C4-2B (cell line): ENCODE results near the gene DPYSL5.

Source experiments
- H3K27ac ChIP-seq: fragments of 450-650 bp; 2 replicates; pipeline ENCODE4 v1.5.1; 2017
- CTCF ChIP-seq: fragments of 450-650 bp; conservative IDR thresholded peaks from 2 replicates; pipeline ENCODE4 v1.5.1; 2017; ENCODE audit warnings: mild to moderate bottlenecking
- ZFX ChIP-seq: fragments of 450-650 bp; IDR thresholded peaks from 2 replicates; pipeline ENCODE4 v1.6.1; 2017

Gene DPYSL5

DNA sequence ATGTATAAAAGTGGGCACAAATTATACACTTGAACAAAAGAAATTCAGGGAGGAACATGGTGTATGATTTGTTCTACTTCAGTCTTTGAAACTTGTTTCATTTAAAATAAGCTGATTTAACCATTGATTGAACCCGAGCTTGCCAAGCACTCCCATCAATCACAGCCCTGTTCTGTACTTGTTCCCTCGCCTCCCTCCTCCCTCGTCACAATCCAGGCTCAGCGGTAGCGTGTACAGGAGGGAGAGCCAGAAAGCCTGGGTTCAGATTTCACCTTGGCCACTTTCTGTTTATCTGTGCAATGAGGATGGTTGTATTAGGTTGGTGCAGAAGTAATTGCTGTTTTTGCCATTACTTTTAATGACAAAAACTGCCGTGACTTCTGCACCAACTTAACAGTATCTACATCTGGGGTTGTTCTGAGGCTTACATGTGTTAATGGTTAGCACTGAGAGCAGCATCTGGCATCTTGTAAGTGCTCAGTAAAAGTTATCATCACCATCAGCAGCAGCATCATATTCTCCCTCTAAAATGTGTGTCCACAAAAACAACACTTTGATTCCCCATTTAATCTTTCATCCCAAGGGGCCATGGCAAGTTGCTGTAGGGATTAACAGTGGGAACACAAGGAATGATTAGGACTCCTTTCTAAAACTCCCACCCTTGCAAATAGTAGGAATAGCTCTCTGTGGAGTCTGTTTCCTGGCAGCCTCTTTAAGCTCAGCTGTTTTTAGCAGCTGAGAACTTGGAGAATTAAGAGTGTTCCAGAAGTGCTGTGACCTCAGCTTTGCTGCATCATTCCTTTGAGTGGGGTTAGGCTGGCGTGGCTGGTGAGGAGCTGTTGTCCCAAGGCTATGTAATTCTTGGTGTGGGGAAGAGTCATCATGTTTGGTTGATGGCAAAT is 4.7 kb downstream of the DPYSL5 start:
- H3K27ac ChIP-seq, result no peak overlapping the region
- TF ChIP-seq CTCF, result no peak
- TF ChIP-seq ZFX, result no peak

- TF ChIP-seq ZFX (no peak), CTCF (no peak)
Measured at GRCh38 chr2:26853751-26854150, 5.8 kb downstream of the DPYSL5 start.

DNA sequence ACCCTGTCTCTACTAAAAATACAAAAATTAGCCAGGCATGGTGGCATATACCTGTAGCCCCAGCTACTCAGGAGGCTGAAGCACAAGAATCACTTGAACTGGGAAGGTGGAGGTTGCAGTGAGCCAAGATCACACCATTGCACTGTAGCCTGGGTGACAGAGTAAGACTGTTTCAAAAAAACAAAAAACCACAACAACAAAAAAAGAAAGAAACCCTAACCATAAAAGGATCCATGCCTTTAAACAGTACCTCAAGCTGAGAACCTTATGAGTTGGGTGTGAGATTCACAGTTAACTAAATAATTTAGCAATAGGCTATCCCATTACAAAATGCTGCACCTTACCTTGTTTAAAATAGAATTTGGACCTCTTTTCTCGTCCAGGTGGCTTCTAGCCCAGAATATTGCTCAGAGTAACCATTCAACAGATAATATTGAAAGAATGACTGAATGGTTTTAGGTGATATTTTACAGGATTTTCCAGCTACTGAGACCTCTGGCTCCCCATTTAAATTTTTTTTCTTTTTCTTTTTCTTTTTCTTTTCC is 6.4 kb downstream of the DPYSL5 start:
- no peak for TF ChIP-seq ZFX
- no peak for TF ChIP-seq CTCF

More at GRCh38 chr2:26853751-26854150, 5.8 kb downstream of the DPYSL5 start:
- no peak overlapping the region for H3K27ac ChIP-seq

DNA sequence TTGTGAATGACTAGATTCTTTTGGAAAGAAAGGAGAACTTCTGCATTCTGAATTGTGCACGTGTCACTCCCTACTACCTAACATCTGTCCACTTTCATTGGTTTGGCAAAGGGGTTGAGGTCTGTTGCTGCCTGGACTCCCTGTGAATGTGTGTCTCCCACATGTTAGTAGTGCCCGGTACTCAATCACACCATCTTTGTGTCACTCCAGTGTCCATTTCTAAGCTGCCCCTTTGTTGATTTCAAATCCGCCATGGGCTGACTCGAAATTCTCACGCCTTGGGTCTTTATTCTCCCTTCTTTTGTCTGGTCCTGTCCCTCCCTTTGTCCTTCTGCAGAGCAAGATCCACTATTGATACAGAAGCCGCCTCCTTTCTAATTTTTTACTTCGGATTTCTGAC is 7.5 kb downstream of the DPYSL5 start:
- TF ChIP-seq CTCF (no peak), ZFX (no peak)
- H3K27ac ChIP-seq, result no peak overlapping the region

More for the DNA sequence above, 6.4 kb downstream of the DPYSL5 start:
- no peak overlapping the region for H3K27ac ChIP-seq

DNA sequence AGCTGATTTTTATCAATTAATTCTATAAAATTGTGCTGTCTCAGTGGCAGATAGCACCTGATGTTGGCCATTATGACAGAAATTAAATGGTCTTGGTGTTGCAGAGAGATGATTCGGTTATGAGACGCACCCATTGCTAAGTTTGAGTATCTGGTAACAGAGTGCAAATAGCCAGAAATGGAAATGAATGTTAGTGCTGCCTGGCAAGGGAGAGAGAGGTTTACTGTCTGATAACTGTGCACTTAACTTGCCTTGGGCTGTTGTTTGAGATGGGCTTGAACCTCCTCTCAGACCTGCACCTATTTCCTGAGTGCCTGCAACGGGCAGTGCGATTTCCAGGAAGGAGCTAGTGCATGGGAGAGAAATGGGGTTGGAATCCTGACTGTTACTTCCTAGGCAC is 11.7 kb downstream of the DPYSL5 start:
- TF ChIP-seq CTCF (no peak), ZFX (no peak)
- no peak overlapping the region for H3K27ac ChIP-seq

GRCh38 chr2:26860211-26860850 is 12.4 kb downstream of the DPYSL5 start:
- TF ChIP-seq ZFX, result no peak
- no peak overlapping the region for H3K27ac ChIP-seq

GRCh38 chr2:26861610-26862224 is 13.8 kb downstream of the DPYSL5 start:
- no peak for TF ChIP-seq CTCF
- TF ChIP-seq ZFX, result no peak
- no peak overlapping the region for H3K27ac ChIP-seq
